Fibroblast of lung (primary cell): ENCODE results near the gene TM4SF18. TPM values are rescaled to one million over a fixed set of nuclear protein-coding genes. Genes with fewer than 3 reads are reported as not detected.

Experiments used
- DNase-seq, 2 donors: peaks; one replicate each; pipeline versions ENCODE4 v3.0.0 to v3.0.0-alpha.2; 2010; ENCODE audit warnings: low read depth in 2 of 2
- H2AFZ ChIP-seq: 2 replicates; pipeline ENCODE4 v1.5.1; 2012; ENCODE audit warnings: low read length, control low read depth, inconsistent platforms
- H3K27ac ChIP-seq: 2 replicates; pipeline ENCODE4 v1.5.1; 2011; ENCODE audit warnings: low read length, control low read depth; ENCODE audit not compliant: insufficient read depth
- H3K27me3 ChIP-seq: 2 replicates; pipeline ENCODE4 v1.5.1; 2011; ENCODE audit warnings: mild to moderate bottlenecking, low read length; ENCODE audit not compliant: control insufficient read depth, insufficient read depth
- H3K36me3 ChIP-seq: 2 replicates; pipeline ENCODE4 v1.5.1; 2011; ENCODE audit warnings: low read length; ENCODE audit not compliant: control insufficient read depth, insufficient read depth
- H3K4me1 ChIP-seq: 2 replicates; pipeline ENCODE4 v1.5.1; 2011; ENCODE audit warnings: low read length; ENCODE audit not compliant: control insufficient read depth, insufficient read depth; ENCODE audit errors: extremely low read depth
- H3K4me2 ChIP-seq: 2 replicates; pipeline ENCODE4 v1.5.1; 2011; ENCODE audit warnings: low read length, control low read depth; ENCODE audit not compliant: insufficient read depth; ENCODE audit errors: extremely low read depth
- H3K4me3 ChIP-seq, 4 experiments: fragments of 200-600 bp in 1 of 4; sonication (generic) in 1 of 4; replicated peaks in 1 of 4; 2 replicates each; pipeline ENCODE4 v1.5.1; 2011 to 2016; ENCODE audit warnings: low read length in 4 of 4, low read depth in 3 of 4, mild to moderate bottlenecking in 3 of 4, control low read depth in 2 of 4, inconsistent platforms in 1 of 4, mixed read lengths in 1 of 4; ENCODE audit not compliant: insufficient read depth in 1 of 4; ENCODE audit errors: control extremely low read depth in 1 of 4
- H3K79me2 ChIP-seq: 2 replicates; pipeline ENCODE4 v1.5.1; 2012; ENCODE audit warnings: mild to moderate bottlenecking, low read length, inconsistent platforms; ENCODE audit not compliant: control insufficient read depth, insufficient read depth
- H3K9ac ChIP-seq: 2 replicates; pipeline ENCODE4 v1.5.1; 2011; ENCODE audit warnings: mild to moderate bottlenecking, low read length, control low read depth; ENCODE audit not compliant: insufficient read depth
- H3K9me3 ChIP-seq: 2 replicates; pipeline ENCODE4 v1.5.1; 2012; ENCODE audit warnings: low read depth, low read length; ENCODE audit not compliant: control insufficient read depth, insufficient read depth
- H4K20me1 ChIP-seq: 2 replicates; pipeline ENCODE4 v1.5.1; 2011; ENCODE audit warnings: low read length; ENCODE audit not compliant: control insufficient read depth, insufficient read depth; ENCODE audit errors: extremely low read depth
- EZH2 ChIP-seq: IDR thresholded peaks from 2 replicates; pipeline ENCODE4 v1.5.1; 2012; ENCODE audit warnings: low read length, control low read depth, mild to moderate bottlenecking; ENCODE audit errors: missing control alignments
- polyA plus RNA-seq, 2 donors: library from polyadenylated mRNA; depleted of rRNA in 1 of 2; stranded (reverse) in 1 of 2; unstranded in 1 of 2; fragments of >200 nt; gene quantifications; 2 replicates each; pipeline ENCODE4 v1.2.1, GENCODE V29; 2011 to 2012; ENCODE audit warnings: missing spikeins in 1 of 2
- total RNA-seq: library from RNA; depleted of rRNA; stranded (reverse); fragments of >200 nt; gene quantifications from 2 replicates; pipeline ENCODE4 v1.2.1, GENCODE V29; 2014
- TF ChIP-seq, protein P1 (sequence below), 2 donors: IDR thresholded peaks in 1 of 2; conservative IDR thresholded peaks in 1 of 2; 1 replicate in 1 of 2; 2 replicates in 1 of 2; pipeline ENCODE4 v1.5.1; 2011 to 2012; ENCODE audit warnings: low read length in 2 of 2, control low read depth in 1 of 2, inconsistent platforms in 1 of 2, low read depth in 1 of 2, mild to moderate bottlenecking in 1 of 2

TM4SF18 gene
- total and polyA plus RNA-seq, 2 donors (not counting 1 experiment from before 2014, with no cell fraction given): not detected

- Histone ChIP-seq H3K27me3 (no peaks in the 10 kb centered on the region), H3K36me3 (no peaks in the 10 kb centered on the region), H3K4me2 (no peak overlapping the region)
Measured at GRCh38 chr3:149269687-149270086, 63.7 kb downstream of the TM4SF18 start.

More at GRCh38 chr3:149269687-149270086, 63.7 kb downstream of the TM4SF18 start:
- no peak overlapping the region for H2AFZ ChIP-seq
- no peaks in the 10 kb centered on the region for H4K20me1 ChIP-seq
- no peak overlapping the region for H3K27ac ChIP-seq
- H3K79me2 ChIP-seq: no peaks in the 10 kb centered on the region
- no peak overlapping the region for H3K4me3 ChIP-seq
- H3K9me3 ChIP-seq: no peaks in the 10 kb centered on the region
- TF ChIP-seq, protein P1, sequence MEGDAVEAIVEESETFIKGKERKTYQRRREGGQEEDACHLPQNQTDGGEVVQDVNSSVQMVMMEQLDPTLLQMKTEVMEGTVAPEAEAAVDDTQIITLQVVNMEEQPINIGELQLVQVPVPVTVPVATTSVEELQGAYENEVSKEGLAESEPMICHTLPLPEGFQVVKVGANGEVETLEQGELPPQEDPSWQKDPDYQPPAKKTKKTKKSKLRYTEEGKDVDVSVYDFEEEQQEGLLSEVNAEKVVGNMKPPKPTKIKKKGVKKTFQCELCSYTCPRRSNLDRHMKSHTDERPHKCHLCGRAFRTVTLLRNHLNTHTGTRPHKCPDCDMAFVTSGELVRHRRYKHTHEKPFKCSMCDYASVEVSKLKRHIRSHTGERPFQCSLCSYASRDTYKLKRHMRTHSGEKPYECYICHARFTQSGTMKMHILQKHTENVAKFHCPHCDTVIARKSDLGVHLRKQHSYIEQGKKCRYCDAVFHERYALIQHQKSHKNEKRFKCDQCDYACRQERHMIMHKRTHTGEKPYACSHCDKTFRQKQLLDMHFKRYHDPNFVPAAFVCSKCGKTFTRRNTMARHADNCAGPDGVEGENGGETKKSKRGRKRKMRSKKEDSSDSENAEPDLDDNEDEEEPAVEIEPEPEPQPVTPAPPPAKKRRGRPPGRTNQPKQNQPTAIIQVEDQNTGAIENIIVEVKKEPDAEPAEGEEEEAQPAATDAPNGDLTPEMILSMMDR (conservative IDR thresholded peaks at IDR 0.05 in 1 of 2, IDR thresholded peaks at IDR 0.05 in 1 of 2; ENCODE audit: low read depth in 1 of 2, low read length in 2 of 2): no peak
- no peak for TF ChIP-seq EZH2
- DNase-seq: no peak
- H3K4me1 ChIP-seq: peaks cover 11% of the 10 kb centered on the region
- no peak overlapping the region for H3K9ac ChIP-seq

Other genes starting within 250 kb of the TM4SF18 start
- gene HLTF, start 247.1 kb downstream of the TM4SF18 start, total RNA-seq: 51.4 and 67.2 TPM in 2 replicates
- 17.1 and 22.1 TPM in 2 replicates for gene HLTF, start 247.1 kb downstream of the TM4SF18 start, polyA plus RNA-seq
- gene HPS3, start 204.0 kb downstream of the TM4SF18 start, total RNA-seq: 27.0 and 33.4 TPM in 2 replicates
- gene HPS3, start 204.0 kb downstream of the TM4SF18 start, polyA plus RNA-seq: 31.0 and 31.2 TPM in 2 replicates
- gene CP, start 111.8 kb downstream of the TM4SF18 start, total RNA-seq: under 0.01 TPM in 1 of 2 replicates, not detected in the other
- 0.03 TPM in 1 of 2 replicates, not detected in the other for gene CP, start 111.8 kb downstream of the TM4SF18 start, polyA plus RNA-seq
- gene TM4SF1, start 44.0 kb upstream of the TM4SF18 start, total RNA-seq: 46.0 and 423 TPM in 2 replicates
- gene TM4SF1, start 44.0 kb upstream of the TM4SF18 start, polyA plus RNA-seq: 301 and 353 TPM in 2 replicates
- 0.26 and 1.7 TPM in 2 replicates for gene TM4SF4, start 141.1 kb upstream of the TM4SF18 start, total RNA-seq
- 0.98 and 1.7 TPM in 2 replicates for gene TM4SF4, start 141.1 kb upstream of the TM4SF18 start, polyA plus RNA-seq